HepG2 (cell line): ENCODE results near the gene CBLN1. TPM values are rescaled to one million over a fixed set of nuclear protein-coding genes. Genes with fewer than 3 reads are reported as not detected.

Experiments
- ATAC-seq: fragments of 200-7000 bp; cut with Tn5 transposase; 3 replicates; pipeline ENCODE4 v1.9.1; 2020; ENCODE audit warnings: mild to moderate bottlenecking, moderate library complexity
- BruUV-seq: library from RNA; stranded (reverse); fragments of 400-500 nt; replicated peaks from 2 replicates; lab custom pipeline; 2021; lab: Mats Ljungman, UMichigan
- CTCF ChIA-PET: fragments of 300-600 bp; formaldehyde crosslinking; extraction: SDS; loops from one replicate; lab custom pipeline; 2021; ENCODE audit warnings: low total read pairs, inconsistent platforms, low intra/inter-chr PET ratio; lab: Yijun Ruan, JAX
- POLR2A ChIA-PET: fragments of 350-600 bp; sonication (Branson Sonifier 250); formaldehyde crosslinking; loops from one replicate; lab custom pipeline; 2020; ENCODE audit warnings: antibody characterized with exemption, inconsistent platforms; lab: Yijun Ruan, JAX
- DNase-seq: peaks from one replicate; pipeline ENCODE4 v3.0.0-alpha.2; 2015; ENCODE audit warnings: low spot score
- FAIRE-seq: peaks from 3 replicates; lab custom pipeline; 2011; peaks lifted over from hg19 to GRCh38; lab: Jason Lieb, UNC
- H2AFZ ChIP-seq: one replicate; pipeline ENCODE4 v1.6.1; 2011; ENCODE audit warnings: low read length, inconsistent platforms
- H3K27ac ChIP-seq: fragments of 300-600 bp; 3 replicates; pipeline ENCODE4 v1.8.0; 2011; ENCODE audit warnings: mixed run types, mild to moderate bottlenecking, mixed read lengths, low read length, inconsistent platforms; ENCODE audit not compliant: insufficient read depth; ENCODE audit errors: extremely low read length
- H3K27me3 ChIP-seq, 2 experiments: fragments of 200-600 bp in 1 of 2; 2 replicates in 1 of 2; 3 replicates in 1 of 2; pipeline versions ENCODE4 v1.6.0 to v1.8.0; 2011; ENCODE audit warnings: low read length in 2 of 2, mild to moderate bottlenecking in 2 of 2, moderate library complexity in 2 of 2, inconsistent platforms in 1 of 2; ENCODE audit not compliant: insufficient read depth in 2 of 2, control insufficient read depth in 1 of 2
- H3K36me3 ChIP-seq, 2 experiments: fragments of 200-600 bp in 1 of 2; replicated peaks in 1 of 2; 2 replicates in 1 of 2; 3 replicates in 1 of 2; pipeline versions ENCODE4 v1.5.1 to v1.8.0; 2011; ENCODE audit warnings: low read length in 2 of 2, inconsistent platforms in 1 of 2; ENCODE audit not compliant: insufficient read depth in 2 of 2, control insufficient read depth in 1 of 2
- H3K4me1 ChIP-seq: 2 replicates; pipeline ENCODE4 v1.5.1; 2012; ENCODE audit warnings: low read length, inconsistent platforms; ENCODE audit not compliant: insufficient read depth
- H3K4me2 ChIP-seq: 2 replicates; pipeline ENCODE4 v1.6.0; 2011; ENCODE audit warnings: low read depth, low read length, inconsistent platforms
- H3K4me3 ChIP-seq, 3 experiments: fragments of 200-600 bp in 1 of 3; sonication (generic), shearing (Covaris generic) in 1 of 3; replicated peaks in 1 of 3; 2 replicates each; pipeline ENCODE4 v1.5.1; 2011 to 2016; ENCODE audit warnings: low read length in 3 of 3, inconsistent platforms in 2 of 3, low read depth in 2 of 3, mild to moderate bottlenecking in 2 of 3, control low read depth in 1 of 3, mixed read lengths in 1 of 3; ENCODE audit not compliant: insufficient read depth in 1 of 3
- H3K79me2 ChIP-seq: one replicate; pipeline ENCODE4 v1.6.1; 2011; ENCODE audit warnings: low read length, inconsistent platforms; ENCODE audit not compliant: insufficient read depth
- H3K9ac ChIP-seq: 2 replicates; pipeline ENCODE4 v1.6.0; 2011; ENCODE audit warnings: mild to moderate bottlenecking, low read depth, low read length, inconsistent platforms; ENCODE audit not compliant: insufficient read depth
- H3K9me3 ChIP-seq: 2 replicates; pipeline ENCODE4 v1.5.1; 2012; ENCODE audit warnings: mild to moderate bottlenecking, low read length
- H4K20me1 ChIP-seq: 2 replicates; pipeline ENCODE4 v1.6.0; 2011; ENCODE audit warnings: inconsistent platforms, mild to moderate bottlenecking, low read length, moderate library complexity; ENCODE audit not compliant: insufficient read depth
- HNF4G ChIP-seq, 2 experiments: sonication (generic) in 1 of 2; formaldehyde crosslinking in 1 of 2; IDR thresholded peaks; 2 replicates each; pipeline versions ENCODE4 v1.4.0 to v1.6.1; 2011 to 2020; ENCODE audit warnings: borderline replicate concordance in 2 of 2, low read depth in 2 of 2, mild to moderate bottlenecking in 2 of 2, low read length in 1 of 2, missing genetic modification reagents in 1 of 2, moderate library complexity in 1 of 2
- KDM5A ChIP-seq: fragments of 200-600 bp; sonication (generic); IDR thresholded peaks from 2 replicates; pipeline ENCODE4 v1.7.0; 2018; ENCODE audit warnings: antibody characterized with exemption, mild to moderate bottlenecking, low read length, borderline replicate concordance
- MYC ChIP-seq: sonication (generic); formaldehyde crosslinking; IDR thresholded peaks from 2 replicates; pipeline ENCODE4 v1.9.0; 2021; ENCODE audit warnings: missing genetic modification reagents, borderline replicate concordance
- SMC3 ChIP-seq: IDR thresholded peaks from 2 replicates; pipeline ENCODE4 v1.6.1; 2011; ENCODE audit warnings: low read length, improper control_type of control experiment
- SRSF4 ChIP-seq: fragments of 200-400 bp; formaldehyde crosslinking; IDR thresholded peaks from one replicate; pipeline ENCODE4 v1.6.1; 2018; ENCODE audit warnings: mild to moderate bottlenecking, low read depth, low read length, moderate library complexity; ENCODE audit not compliant: poor library complexity, severe bottlenecking
- TMF1 ChIP-seq: sonication (generic); formaldehyde crosslinking; IDR thresholded peaks from 2 replicates; pipeline ENCODE4 v1.8.1; 2022; ENCODE audit warnings: low read depth, missing genetic modification reagents
- ZKSCAN5 ChIP-seq: sonication (generic); formaldehyde crosslinking; IDR thresholded peaks from 2 replicates; pipeline ENCODE4 v1.5.1; 2020; ENCODE audit warnings: mild to moderate bottlenecking, missing genetic modification reagents
- ZNF17 ChIP-seq: sonication (generic); formaldehyde crosslinking; IDR thresholded peaks from 2 replicates; pipeline ENCODE4 v1.5.0; 2020; ENCODE audit warnings: mild to moderate bottlenecking, missing genetic modification reagents
- ZNF564 ChIP-seq: sonication (generic); formaldehyde crosslinking; IDR thresholded peaks from 2 replicates; pipeline ENCODE4 v1.8.1; 2023; ENCODE audit warnings: mild to moderate bottlenecking, missing genetic modification reagents
- ZNF570 ChIP-seq: sonication (generic); formaldehyde crosslinking; IDR thresholded peaks from 2 replicates; pipeline ENCODE4 v1.4.0; 2020; ENCODE audit warnings: mild to moderate bottlenecking, missing genetic modification reagents, borderline replicate concordance
- WGBS: methylation state at CpG from one replicate; pipeline ENCODE4 v1.1.6; 2017; ENCODE audit warnings: low lambda C conversion rate; 5-methylcytosine and 5-hydroxymethylcytosine counted together
- in situ Hi-C: cut with HindIII; loops from 2 replicates; pipeline ENCODE4 v1.10.0; 2017; ENCODE audit warnings: low pct_unique_long_range_greater_than_20kb; ENCODE audit not compliant: extremely low pct_ligation_motif_present
- intact Hi-C: fragments of 100-400 bp; cut with micrococcal nuclease; formaldehyde crosslinking; loops from one replicate; pipeline ENCODE4 v1.10.0; 2022; ENCODE audit not compliant: unreplicated experiment
- polyA plus RNA-seq, 8 experiments: library from polyadenylated mRNA; depleted of rRNA in 3 of 8; stranded (reverse) in 7 of 8; unstranded in 1 of 8; fragments of >200 nt; fragmentation: Illumina TruSeq in 4 of 8; extraction: Trizol in 4 of 8; gene quantifications; 2 replicates each; pipeline versions ENCODE4 v1.2.1 to v1.2.3, GENCODE V29; 2011 to 2016; ENCODE audit warnings: low read depth in 4 of 8, missing spikeins in 1 of 8, mixed read lengths in 1 of 8; ENCODE audit not compliant: insufficient read depth in 1 of 8
- total RNA-seq, 5 experiments: library from RNA; depleted of rRNA; stranded (reverse); fragments of >200 nt; fragmentation: Illumina TruSeq; extraction: Trizol; gene quantifications; 2 replicates each; pipeline ENCODE4 v1.2.3, GENCODE V29; 2016; ENCODE audit warnings: low read depth in 1 of 5
- TF ChIP-seq, protein P1 (sequence below): sonication (generic); formaldehyde crosslinking; IDR thresholded peaks from 2 replicates; pipeline ENCODE4 v1.4.0; 2020; ENCODE audit warnings: missing genetic modification reagents
- TF ChIP-seq, protein P2 (sequence below): sonication (generic); formaldehyde crosslinking; IDR thresholded peaks from 2 replicates; pipeline ENCODE4 v1.4.0; 2020; ENCODE audit warnings: mild to moderate bottlenecking, missing genetic modification reagents
- TF ChIP-seq, protein P3 (sequence below): sonication (generic); formaldehyde crosslinking; IDR thresholded peaks from 2 replicates; pipeline ENCODE4 v1.8.0; 2022; ENCODE audit warnings: mild to moderate bottlenecking, missing genetic modification reagents, moderate library complexity

CBLN1 gene
- total and polyA plus RNA-seq, 2 of the 13 experiments (the other 11 are each of a cell fraction or from before 2014, with no cell fraction given) = not detected

DNA sequence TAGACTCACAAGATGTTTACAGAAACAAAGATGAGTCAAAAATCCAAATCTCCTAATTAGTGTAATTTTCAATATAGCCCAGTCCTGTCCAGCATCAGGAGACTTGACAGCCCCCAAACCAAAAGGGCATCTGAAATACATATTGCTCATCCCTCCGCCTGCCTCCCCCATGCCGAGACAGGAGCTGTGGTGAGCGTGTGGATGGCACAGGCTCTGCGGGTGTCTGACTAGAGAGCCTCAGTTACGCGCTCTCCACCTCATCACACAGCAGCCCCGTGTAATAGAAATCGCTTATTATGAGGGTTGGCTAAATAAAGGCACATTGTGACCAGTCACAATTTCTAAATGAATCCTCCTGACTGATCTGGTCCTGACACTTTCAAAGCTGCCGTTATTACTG, 43.1 kb upstream of the CBLN1 start (continued):
- TF ChIP-seq, protein P1, sequence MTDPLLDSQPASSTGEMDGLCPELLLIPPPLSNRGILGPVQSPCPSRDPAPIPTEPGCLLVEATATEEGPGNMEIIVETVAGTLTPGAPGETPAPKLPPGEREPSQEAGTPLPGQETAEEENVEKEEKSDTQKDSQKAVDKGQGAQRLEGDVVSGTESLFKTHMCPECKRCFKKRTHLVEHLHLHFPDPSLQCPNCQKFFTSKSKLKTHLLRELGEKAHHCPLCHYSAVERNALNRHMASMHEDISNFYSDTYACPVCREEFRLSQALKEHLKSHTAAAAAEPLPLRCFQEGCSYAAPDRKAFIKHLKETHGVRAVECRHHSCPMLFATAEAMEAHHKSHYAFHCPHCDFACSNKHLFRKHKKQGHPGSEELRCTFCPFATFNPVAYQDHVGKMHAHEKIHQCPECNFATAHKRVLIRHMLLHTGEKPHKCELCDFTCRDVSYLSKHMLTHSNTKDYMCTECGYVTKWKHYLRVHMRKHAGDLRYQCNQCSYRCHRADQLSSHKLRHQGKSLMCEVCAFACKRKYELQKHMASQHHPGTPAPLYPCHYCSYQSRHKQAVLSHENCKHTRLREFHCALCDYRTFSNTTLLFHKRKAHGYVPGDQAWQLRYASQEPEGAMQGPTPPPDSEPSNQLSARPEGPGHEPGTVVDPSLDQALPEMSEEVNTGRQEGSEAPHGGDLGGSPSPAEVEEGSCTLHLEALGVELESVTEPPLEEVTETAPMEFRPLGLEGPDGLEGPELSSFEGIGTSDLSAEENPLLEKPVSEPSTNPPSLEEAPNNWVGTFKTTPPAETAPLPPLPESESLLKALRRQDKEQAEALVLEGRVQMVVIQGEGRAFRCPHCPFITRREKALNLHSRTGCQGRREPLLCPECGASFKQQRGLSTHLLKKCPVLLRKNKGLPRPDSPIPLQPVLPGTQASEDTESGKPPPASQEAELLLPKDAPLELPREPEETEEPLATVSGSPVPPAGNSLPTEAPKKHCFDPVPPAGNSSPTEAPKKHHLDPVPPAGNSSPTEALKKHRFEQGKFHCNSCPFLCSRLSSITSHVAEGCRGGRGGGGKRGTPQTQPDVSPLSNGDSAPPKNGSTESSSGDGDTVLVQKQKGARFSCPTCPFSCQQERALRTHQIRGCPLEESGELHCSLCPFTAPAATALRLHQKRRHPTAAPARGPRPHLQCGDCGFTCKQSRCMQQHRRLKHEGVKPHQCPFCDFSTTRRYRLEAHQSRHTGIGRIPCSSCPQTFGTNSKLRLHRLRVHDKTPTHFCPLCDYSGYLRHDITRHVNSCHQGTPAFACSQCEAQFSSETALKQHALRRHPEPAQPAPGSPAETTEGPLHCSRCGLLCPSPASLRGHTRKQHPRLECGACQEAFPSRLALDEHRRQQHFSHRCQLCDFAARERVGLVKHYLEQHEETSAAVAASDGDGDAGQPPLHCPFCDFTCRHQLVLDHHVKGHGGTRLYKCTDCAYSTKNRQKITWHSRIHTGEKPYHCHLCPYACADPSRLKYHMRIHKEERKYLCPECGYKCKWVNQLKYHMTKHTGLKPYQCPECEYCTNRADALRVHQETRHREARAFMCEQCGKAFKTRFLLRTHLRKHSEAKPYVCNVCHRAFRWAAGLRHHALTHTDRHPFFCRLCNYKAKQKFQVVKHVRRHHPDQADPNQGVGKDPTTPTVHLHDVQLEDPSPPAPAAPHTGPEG (CRISPR knock-in tag) = no peak
- TF ChIP-seq ZNF570 (no peak), KDM5A (no peak)
- TF ChIP-seq, protein P2, sequence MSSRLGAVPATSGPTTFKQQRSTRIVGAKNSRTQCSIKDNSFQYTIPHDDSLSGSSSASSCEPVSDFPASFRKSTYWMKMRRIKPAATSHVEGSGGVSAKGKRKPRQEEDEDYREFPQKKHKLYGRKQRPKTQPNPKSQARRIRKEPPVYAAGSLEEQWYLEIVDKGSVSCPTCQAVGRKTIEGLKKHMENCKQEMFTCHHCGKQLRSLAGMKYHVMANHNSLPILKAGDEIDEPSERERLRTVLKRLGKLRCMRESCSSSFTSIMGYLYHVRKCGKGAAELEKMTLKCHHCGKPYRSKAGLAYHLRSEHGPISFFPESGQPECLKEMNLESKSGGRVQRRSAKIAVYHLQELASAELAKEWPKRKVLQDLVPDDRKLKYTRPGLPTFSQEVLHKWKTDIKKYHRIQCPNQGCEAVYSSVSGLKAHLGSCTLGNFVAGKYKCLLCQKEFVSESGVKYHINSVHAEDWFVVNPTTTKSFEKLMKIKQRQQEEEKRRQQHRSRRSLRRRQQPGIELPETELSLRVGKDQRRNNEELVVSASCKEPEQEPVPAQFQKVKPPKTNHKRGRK = no peak

DNA sequence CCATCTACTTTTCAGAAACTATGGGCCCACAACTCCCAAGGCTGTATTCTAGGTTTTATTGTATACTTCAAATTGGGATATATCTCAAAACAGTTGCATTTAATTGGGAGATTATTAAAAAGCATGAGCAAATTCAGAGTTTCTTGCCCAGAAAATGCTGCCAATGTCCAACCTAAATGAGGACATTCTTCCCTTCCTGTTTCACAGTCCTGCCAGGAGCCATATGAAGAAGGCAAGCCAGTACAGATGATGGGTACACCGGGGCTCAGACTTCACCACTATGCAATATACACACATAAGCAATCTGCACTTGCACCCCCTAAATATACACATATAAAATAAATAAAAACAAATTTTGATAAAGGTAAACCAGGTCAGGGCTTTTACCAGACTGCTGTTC, 34.0 kb upstream of the CBLN1 start:
- BruUV-seq = no TSS peak
- no peaks in the 10 kb centered on the region for H3K4me1 ChIP-seq
- intact Hi-C loops = no loop called here
- DNase-seq (no peak), FAIRE-seq (no peak), ATAC-seq (no peak)
- no peaks in the 10 kb centered on the region for H3K36me3 ChIP-seq
- no peaks in the 10 kb centered on the region for H4K20me1 ChIP-seq
- H2AFZ ChIP-seq = no peak overlapping the region
- H3K79me2 ChIP-seq = no peaks in the 10 kb centered on the region
- H3K4me2 ChIP-seq = no peak overlapping the region
- no peak overlapping the region for H3K4me3 ChIP-seq
- in situ Hi-C loops = no loop called here
- H3K9me3 ChIP-seq = 0 out of 2 replicates have a peak, but pooled peaks cover under 1% of the 10 kb centered on the region
- 0% methylated on average over 1 of the region's 1 CpG for WGBS
- H3K27ac ChIP-seq = no peak overlapping the region
- H3K27me3 ChIP-seq = peaks cover 2 to 3% of the 10 kb centered on the region in 2 experiments; a peak in 1 of 5 replicates
- ChIA-PET POLR2A (no interaction called here), CTCF (no interaction called here)
- H3K9ac ChIP-seq = no peak overlapping the region
- TF ChIP-seq HNF4G (IDR thresholded peaks at IDR 0.05; ENCODE audit: borderline replicate concordance, low read depth, low read length) (no peak), HNF4G (CRISPR knock-in tag; IDR thresholded peaks at IDR 0.05; ENCODE audit: borderline replicate concordance, low read depth) (no peak), ZNF564 (CRISPR knock-in tag) (no peak), ZKSCAN5 (CRISPR knock-in tag) (no peak), SMC3 (no peak), MYC (no peak), SRSF4 (no peak), TMF1 (no peak), ZNF17 (no peak)
- TF ChIP-seq, protein P3, sequence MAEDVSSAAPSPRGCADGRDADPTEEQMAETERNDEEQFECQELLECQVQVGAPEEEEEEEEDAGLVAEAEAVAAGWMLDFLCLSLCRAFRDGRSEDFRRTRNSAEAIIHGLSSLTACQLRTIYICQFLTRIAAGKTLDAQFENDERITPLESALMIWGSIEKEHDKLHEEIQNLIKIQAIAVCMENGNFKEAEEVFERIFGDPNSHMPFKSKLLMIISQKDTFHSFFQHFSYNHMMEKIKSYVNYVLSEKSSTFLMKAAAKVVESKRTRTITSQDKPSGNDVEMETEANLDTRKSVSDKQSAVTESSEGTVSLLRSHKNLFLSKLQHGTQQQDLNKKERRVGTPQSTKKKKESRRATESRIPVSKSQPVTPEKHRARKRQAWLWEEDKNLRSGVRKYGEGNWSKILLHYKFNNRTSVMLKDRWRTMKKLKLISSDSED = no peak
